OCI-LY1 (cell line): Measurements from ENCODE around the gene SLC25A21.

ENCODE experiments used
- H2AFZ ChIP-seq: fragments of 200-600 bp; sonication (generic), shearing (Covaris generic); 2 replicates; pipeline ENCODE4 v1.6.0; 2014; ENCODE audit warnings: antibody characterized with exemption, mild to moderate bottlenecking, low read length
- H3F3A ChIP-seq: fragments of 200-600 bp; sonication (generic), shearing (Covaris generic); 2 replicates; pipeline ENCODE4 v1.6.0; 2014; ENCODE audit warnings: mild to moderate bottlenecking, antibody characterized with exemption, low read length, moderate library complexity; ENCODE audit not compliant: insufficient read depth
- H3K27ac ChIP-seq: fragments of 200-600 bp; sonication (generic); 2 replicates; pipeline ENCODE4 v1.5.1; 2014; ENCODE audit warnings: low read length, mixed run types, mild to moderate bottlenecking, low read depth; ENCODE audit not compliant: poor library complexity, severe bottlenecking
- H3K27me3 ChIP-seq: fragments of 200-600 bp; sonication (generic); 2 replicates; pipeline ENCODE4 v1.6.0; 2014; ENCODE audit warnings: antibody characterized with exemption, mild to moderate bottlenecking, low read length, moderate library complexity; ENCODE audit not compliant: insufficient read depth
- H3K36me3 ChIP-seq: fragments of 200-600 bp; sonication (generic); 2 replicates; pipeline ENCODE4 v1.6.1; 2014; ENCODE audit warnings: mild to moderate bottlenecking, antibody characterized with exemption, low read length, moderate library complexity, mixed read lengths; ENCODE audit not compliant: insufficient read depth
- H3K4me1 ChIP-seq: fragments of 200-600 bp; sonication (generic); 2 replicates; pipeline ENCODE4 v1.5.1; 2014; ENCODE audit warnings: mild to moderate bottlenecking, low read length, moderate library complexity; ENCODE audit not compliant: insufficient read depth, severe bottlenecking
- H3K4me2 ChIP-seq: fragments of 200-600 bp; sonication (generic), shearing (Covaris generic); 2 replicates; pipeline ENCODE4 v1.6.1; 2014; ENCODE audit warnings: low read length
- H3K4me3 ChIP-seq: fragments of 200-600 bp; sonication (generic); 2 replicates; pipeline ENCODE4 v1.5.1; 2014; ENCODE audit warnings: low read length, low read depth, mild to moderate bottlenecking, mixed read lengths; ENCODE audit not compliant: poor library complexity, severe bottlenecking
- H3K79me2 ChIP-seq: fragments of 200-600 bp; shearing (Covaris generic); 2 replicates; pipeline ENCODE4 v1.6.1; 2016; ENCODE audit warnings: mixed run types, low read length, mixed read lengths; ENCODE audit not compliant: insufficient read depth
- H3K9ac ChIP-seq: fragments of 200-600 bp; sonication (generic), shearing (Covaris generic); 2 replicates; pipeline ENCODE4 v1.6.1; 2014; ENCODE audit warnings: mild to moderate bottlenecking, low read length, mixed read lengths
- H3K9me2 ChIP-seq: fragments of 200-600 bp; sonication (generic), shearing (Covaris generic); 2 replicates; pipeline ENCODE4 v1.6.1; 2014; ENCODE audit warnings: low read depth, mild to moderate bottlenecking, low read length, mixed read lengths
- H3K9me3 ChIP-seq: fragments of 200-600 bp; shearing (Covaris generic); 2 replicates; pipeline ENCODE4 v1.6.1; 2014; ENCODE audit warnings: low read length, mixed read lengths
- H4K20me1 ChIP-seq: fragments of 200-600 bp; sonication (generic), shearing (Covaris generic); 2 replicates; pipeline ENCODE4 v1.6.0; 2016; ENCODE audit warnings: mild to moderate bottlenecking, low read length; ENCODE audit not compliant: insufficient read depth
- EZH2 ChIP-seq: fragments of 200-600 bp; sonication (generic), shearing (Covaris generic); IDR thresholded peaks from 2 replicates; pipeline ENCODE4 v1.8.0; 2017; ENCODE audit warnings: borderline replicate concordance, mixed run types, mild to moderate bottlenecking, antibody characterized with exemption, low read length, moderate library complexity, mixed read lengths
- TF ChIP-seq, protein P1 (sequence below): fragments of 200-600 bp; sonication (generic), shearing (Covaris generic); IDR thresholded peaks from 2 replicates; pipeline ENCODE4 v1.5.1; 2017; ENCODE audit warnings: mild to moderate bottlenecking, antibody characterized with exemption, low read length, moderate library complexity, mixed read lengths

Gene SLC25A21

GRCh38 chr14:36721877-36722276 lies 450.5 kb downstream of the SLC25A21 start:
- Histone ChIP-seq H3F3A (no peaks in the 10 kb centered on the region), H2AFZ (no peak overlapping the region), H3K79me2 (no peaks in the 10 kb centered on the region), H3K4me3 (no peak overlapping the region), H3K36me3 (no peaks in the 10 kb centered on the region), H3K27ac (no peak overlapping the region), H3K9me3 (no peaks in the 10 kb centered on the region), H3K9ac (no peak overlapping the region), H3K27me3 (no peaks in the 10 kb centered on the region), H3K4me2 (no peak overlapping the region), H3K9me2 (no peaks in the 10 kb centered on the region), H3K4me1 (no peaks in the 10 kb centered on the region), H4K20me1 (no peaks in the 10 kb centered on the region)
- TF ChIP-seq, protein P1, sequence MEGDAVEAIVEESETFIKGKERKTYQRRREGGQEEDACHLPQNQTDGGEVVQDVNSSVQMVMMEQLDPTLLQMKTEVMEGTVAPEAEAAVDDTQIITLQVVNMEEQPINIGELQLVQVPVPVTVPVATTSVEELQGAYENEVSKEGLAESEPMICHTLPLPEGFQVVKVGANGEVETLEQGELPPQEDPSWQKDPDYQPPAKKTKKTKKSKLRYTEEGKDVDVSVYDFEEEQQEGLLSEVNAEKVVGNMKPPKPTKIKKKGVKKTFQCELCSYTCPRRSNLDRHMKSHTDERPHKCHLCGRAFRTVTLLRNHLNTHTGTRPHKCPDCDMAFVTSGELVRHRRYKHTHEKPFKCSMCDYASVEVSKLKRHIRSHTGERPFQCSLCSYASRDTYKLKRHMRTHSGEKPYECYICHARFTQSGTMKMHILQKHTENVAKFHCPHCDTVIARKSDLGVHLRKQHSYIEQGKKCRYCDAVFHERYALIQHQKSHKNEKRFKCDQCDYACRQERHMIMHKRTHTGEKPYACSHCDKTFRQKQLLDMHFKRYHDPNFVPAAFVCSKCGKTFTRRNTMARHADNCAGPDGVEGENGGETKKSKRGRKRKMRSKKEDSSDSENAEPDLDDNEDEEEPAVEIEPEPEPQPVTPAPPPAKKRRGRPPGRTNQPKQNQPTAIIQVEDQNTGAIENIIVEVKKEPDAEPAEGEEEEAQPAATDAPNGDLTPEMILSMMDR, result no peak
- TF ChIP-seq EZH2, result no peak

DNA sequence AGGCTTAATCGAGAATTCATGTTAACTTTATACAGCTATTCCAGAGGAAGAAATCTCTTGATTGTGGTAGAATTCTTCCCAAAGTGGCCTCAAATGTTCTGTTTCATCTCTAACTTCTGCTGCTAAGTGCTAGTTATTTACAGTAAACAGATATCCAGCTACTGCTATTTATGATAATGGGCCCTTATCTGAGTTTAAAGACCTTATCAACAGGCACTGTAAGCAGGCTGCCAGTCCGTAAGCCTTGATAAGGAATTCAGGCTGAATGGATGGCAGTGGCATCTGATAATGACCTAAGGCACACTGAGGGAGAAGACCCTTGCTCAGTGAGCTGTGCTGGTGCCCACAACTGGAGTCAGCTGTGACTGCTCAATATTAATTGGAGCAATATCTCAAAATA lies 451.7 kb downstream of the SLC25A21 start:
- H4K20me1 ChIP-seq, result no peaks in the 10 kb centered on the region
- no peak overlapping the region for H3K4me3 ChIP-seq
- H2AFZ ChIP-seq, result no peak overlapping the region
- H3K4me2 ChIP-seq, result no peak overlapping the region
- no peaks in the 10 kb centered on the region for H3F3A ChIP-seq
- H3K79me2 ChIP-seq, result no peaks in the 10 kb centered on the region
- no peaks in the 10 kb centered on the region for H3K9me2 ChIP-seq
- H3K9ac ChIP-seq, result no peak overlapping the region
- H3K36me3 ChIP-seq, result no peaks in the 10 kb centered on the region
- TF ChIP-seq EZH2, result no peak
- TF ChIP-seq, protein P1, result no peak
- H3K27me3 ChIP-seq, result no peaks in the 10 kb centered on the region
- no peaks in the 10 kb centered on the region for H3K4me1 ChIP-seq
- H3K9me3 ChIP-seq, result no peaks in the 10 kb centered on the region
- no peak overlapping the region for H3K27ac ChIP-seq

- H3K9ac ChIP-seq, result no peak overlapping the region
- H3K27ac ChIP-seq, result no peak overlapping the region
- H3K27me3 ChIP-seq, result no peaks in the 10 kb centered on the region
- no peaks in the 10 kb centered on the region for H3F3A ChIP-seq
- H3K4me1 ChIP-seq, result no peaks in the 10 kb centered on the region
- H4K20me1 ChIP-seq, result no peaks in the 10 kb centered on the region
- TF ChIP-seq, protein P1, result no peak
- no peak for TF ChIP-seq EZH2
- H3K4me3 ChIP-seq, result no peak overlapping the region
- no peaks in the 10 kb centered on the region for H3K36me3 ChIP-seq
- H3K9me2 ChIP-seq, result no peaks in the 10 kb centered on the region
- no peaks in the 10 kb centered on the region for H3K79me2 ChIP-seq
- no peaks in the 10 kb centered on the region for H3K9me3 ChIP-seq
- no peak overlapping the region for H2AFZ ChIP-seq
- no peak overlapping the region for H3K4me2 ChIP-seq
Measured at GRCh38 chr14:36719823-36720222, 452.6 kb downstream of the SLC25A21 start.
